Neutrophil (primary cell): ENCODE data around the gene ATG9B.

Source experiments
- H3K27ac ChIP-seq: fragments of 200-600 bp; sonication (generic); 2 replicates; pipeline ENCODE4 v1.5.1; 2016; ENCODE audit warnings: mild to moderate bottlenecking, moderate library complexity
- H3K27me3 ChIP-seq: fragments of 200-600 bp; sonication (generic); 2 replicates; pipeline ENCODE4 v1.6.0; 2016; ENCODE audit warnings: mild to moderate bottlenecking
- H3K36me3 ChIP-seq: fragments of 200-600 bp; sonication (generic); 2 replicates; pipeline ENCODE4 v1.5.1; 2017
- H3K4me1 ChIP-seq, 2 experiments: fragments of 200-600 bp in 1 of 2; sonication (generic) in 1 of 2; 1 replicate in 1 of 2; 2 replicates in 1 of 2; pipeline versions ENCODE4 v1.5.1 to v1.6.1; 2013 to 2016; ENCODE audit warnings: low read depth in 1 of 2, low read length in 1 of 2, mild to moderate bottlenecking in 1 of 2, moderate library complexity in 1 of 2; ENCODE audit not compliant: control insufficient read depth in 1 of 2, insufficient read depth in 1 of 2
- H3K4me3 ChIP-seq, 2 experiments: fragments of 200-600 bp in 1 of 2; sonication (generic) in 1 of 2; 1 replicate in 1 of 2; 2 replicates in 1 of 2; pipeline ENCODE4 v1.5.1; 2013 to 2016; ENCODE audit warnings: low read depth in 1 of 2, low read length in 1 of 2, mild to moderate bottlenecking in 1 of 2, moderate library complexity in 1 of 2
- H3K9me3 ChIP-seq: fragments of 200-600 bp; sonication (generic); 2 replicates; pipeline ENCODE4 v1.5.1; 2016
- CTCF ChIP-seq: fragments of 200-600 bp; sonication (generic); IDR thresholded peaks from 2 replicates; pipeline ENCODE4 v1.5.1; 2016; ENCODE audit warnings: antibody characterized with exemption

ATG9B gene

GRCh38 chr7:150988230-150989226, 35.8 kb downstream of the ATG9B start:
- peaks cover 81% of the 10 kb centered on the region for H3K27me3 ChIP-seq
- no peaks in the 10 kb centered on the region for H3K4me1 ChIP-seq
- peak; percentile 41 for TF ChIP-seq CTCF
- H3K9me3 ChIP-seq, result no peaks in the 10 kb centered on the region
- H3K4me3 ChIP-seq, result no peak overlapping the region
- no peak overlapping the region for H3K27ac ChIP-seq
- no peaks in the 10 kb centered on the region for H3K36me3 ChIP-seq

GRCh38 chr7:150986556-150986955, 37.7 kb downstream of the ATG9B start:
- H3K9me3 ChIP-seq, result no peaks in the 10 kb centered on the region
- H3K4me3 ChIP-seq, result no peak overlapping the region
- no peaks in the 10 kb centered on the region for H3K4me1 ChIP-seq
- peaks cover 100% of the 10 kb centered on the region for H3K27me3 ChIP-seq
- no peak overlapping the region for H3K27ac ChIP-seq
- TF ChIP-seq CTCF, result no peak
- no peaks in the 10 kb centered on the region for H3K36me3 ChIP-seq

GRCh38 chr7:150986099-150986512, 38.2 kb downstream of the ATG9B start:
- Histone ChIP-seq H3K4me1 (no peaks in the 10 kb centered on the region), H3K36me3 (no peaks in the 10 kb centered on the region), H3K4me3 (no peak overlapping the region), H3K27me3 (peaks cover 100% of the 10 kb centered on the region), H3K9me3 (no peaks in the 10 kb centered on the region), H3K27ac (no peak overlapping the region)
- no peak for TF ChIP-seq CTCF

- Histone ChIP-seq H3K27ac (no peak overlapping the region), H3K27me3 (peaks cover 100% of the 10 kb centered on the region), H3K9me3 (no peaks in the 10 kb centered on the region), H3K4me1 (no peaks in the 10 kb centered on the region), H3K36me3 (no peaks in the 10 kb centered on the region), H3K4me3 (no peak overlapping the region)
- TF ChIP-seq CTCF, result no peak
Observed at GRCh38 chr7:150983893-150984368, 40.4 kb downstream of the ATG9B start.

- TF ChIP-seq CTCF, result no peak
- no peaks in the 10 kb centered on the region for H3K36me3 ChIP-seq
- peaks cover 98% of the 10 kb centered on the region for H3K27me3 ChIP-seq
- no peaks in the 10 kb centered on the region for H3K4me1 ChIP-seq
- no peaks in the 10 kb centered on the region for H3K9me3 ChIP-seq
- H3K27ac ChIP-seq, result no peak overlapping the region
- no peak overlapping the region for H3K4me3 ChIP-seq
Observed at GRCh38 chr7:150982351-150982750, 41.9 kb downstream of the ATG9B start.
